ENCODE measurements around the gene ABCA1. TPM values are rescaled to one million over a fixed set of nuclear protein-coding genes. Genes with fewer than 3 reads are reported as not detected.

The ABCA1 gene
- total RNA-seq, 2 experiments from 2014 or later = 8.0 to 14.0 TPM

- Histone ChIP-seq H3K9me2 (ENCODE audit: insufficient read depth, low read length) (no peaks in the 10 kb centered on the region), H3K79me2 (ENCODE audit: insufficient read depth, low read depth, low read length) (no peaks in the 10 kb centered on the region), H3K36me3 (ENCODE audit: insufficient read depth, low read length) (no peaks in the 10 kb centered on the region), H2AFZ (ENCODE audit: low read length) (no peak overlapping the region), H4K20me1 (ENCODE audit: insufficient read depth, low read length) (no peaks in the 10 kb centered on the region), H3K4me3 (ENCODE audit: low read depth, low read length, poor library complexity, severe bottlenecking) (no peak overlapping the region), H3K9me3 (ENCODE audit: low read length) (no peaks in the 10 kb centered on the region), H3K27ac (ENCODE audit: low read depth, low read length, poor library complexity, severe bottlenecking) (no peak overlapping the region), H3K4me1 (ENCODE audit: insufficient read depth, low read length, poor library complexity, severe bottlenecking) (peaks cover 6% of the 10 kb centered on the region), H3K4me2 (ENCODE audit: low read length) (no peak overlapping the region)
- DNase-seq (ENCODE audit: low spot score) = no peak
- BruUV-seq (replicated peaks) = no TSS peak
- TF ChIP-seq EZH2phosphoT487 (IDR thresholded peaks at IDR 0.05; ENCODE audit: borderline replicate concordance, low read depth, low read length) = no peak
- TF ChIP-seq, protein P1, sequence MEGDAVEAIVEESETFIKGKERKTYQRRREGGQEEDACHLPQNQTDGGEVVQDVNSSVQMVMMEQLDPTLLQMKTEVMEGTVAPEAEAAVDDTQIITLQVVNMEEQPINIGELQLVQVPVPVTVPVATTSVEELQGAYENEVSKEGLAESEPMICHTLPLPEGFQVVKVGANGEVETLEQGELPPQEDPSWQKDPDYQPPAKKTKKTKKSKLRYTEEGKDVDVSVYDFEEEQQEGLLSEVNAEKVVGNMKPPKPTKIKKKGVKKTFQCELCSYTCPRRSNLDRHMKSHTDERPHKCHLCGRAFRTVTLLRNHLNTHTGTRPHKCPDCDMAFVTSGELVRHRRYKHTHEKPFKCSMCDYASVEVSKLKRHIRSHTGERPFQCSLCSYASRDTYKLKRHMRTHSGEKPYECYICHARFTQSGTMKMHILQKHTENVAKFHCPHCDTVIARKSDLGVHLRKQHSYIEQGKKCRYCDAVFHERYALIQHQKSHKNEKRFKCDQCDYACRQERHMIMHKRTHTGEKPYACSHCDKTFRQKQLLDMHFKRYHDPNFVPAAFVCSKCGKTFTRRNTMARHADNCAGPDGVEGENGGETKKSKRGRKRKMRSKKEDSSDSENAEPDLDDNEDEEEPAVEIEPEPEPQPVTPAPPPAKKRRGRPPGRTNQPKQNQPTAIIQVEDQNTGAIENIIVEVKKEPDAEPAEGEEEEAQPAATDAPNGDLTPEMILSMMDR (conservative IDR thresholded peaks at IDR 0.05; ENCODE audit: low read length) = no peak
- intact Hi-C loops (cut with micrococcal nuclease; ENCODE audit: unreplicated experiment) = no loop called here
- POLR2A ChIA-PET = interaction anchor here (0.6 to 1.3 kb wide), 3 partner anchors 23 to 176 kb away, joined by 3 read pairs; no protein-coding TSS in a partner anchor
- CTCF ChIA-PET (ENCODE audit: unreplicated experiment) = no interaction called here
Observed at GRCh38 chr9:104970271-104970987, 42.5 kb upstream of the ABCA1 start.

DNA sequence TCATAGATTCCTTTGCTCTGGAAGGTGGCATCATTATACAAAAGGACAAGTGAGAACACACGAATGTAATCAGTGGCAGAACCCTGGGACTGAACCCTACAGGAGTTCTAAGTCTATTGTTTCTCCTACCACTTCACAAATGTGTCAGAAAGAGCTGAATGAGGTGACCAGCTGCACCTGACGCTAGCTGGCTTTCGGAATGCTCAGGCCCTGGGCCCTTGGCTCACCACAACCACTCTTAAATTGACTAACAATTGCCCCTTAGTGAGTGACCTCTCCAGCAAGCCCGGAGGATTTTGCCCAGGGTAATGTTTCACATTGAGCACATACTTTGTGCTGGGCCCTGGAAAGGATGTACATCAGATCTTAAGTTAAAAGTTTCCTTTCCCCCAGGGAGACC is 41.2 kb upstream of the ABCA1 start:
- ChIA-PET CTCF (ENCODE audit: unreplicated experiment) (no interaction called here), POLR2A (interaction anchor here (0.7 to 2.2 kb wide), 5 partner anchors 17 to 511 kb away, joined by 3 to 15 read pairs (median 6); no protein-coding TSS in a partner anchor)
- Histone ChIP-seq H3K4me3 (ENCODE audit: low read depth, low read length, poor library complexity, severe bottlenecking) (no peak overlapping the region), H3K4me1 (ENCODE audit: insufficient read depth, low read length, poor library complexity, severe bottlenecking) (peaks cover 6% of the 10 kb centered on the region), H3K27ac (ENCODE audit: low read depth, low read length, poor library complexity, severe bottlenecking) (no peak overlapping the region), H3K4me2 (ENCODE audit: low read length) (no peak overlapping the region), H3K79me2 (ENCODE audit: insufficient read depth, low read depth, low read length) (no peaks in the 10 kb centered on the region), H3K9me3 (ENCODE audit: low read length) (no peaks in the 10 kb centered on the region), H4K20me1 (ENCODE audit: insufficient read depth, low read length) (no peaks in the 10 kb centered on the region), H3K36me3 (ENCODE audit: insufficient read depth, low read length) (no peaks in the 10 kb centered on the region), H2AFZ (ENCODE audit: low read length) (peak overlapping the region; percentile 80; the same call in 1 of the 2 replicates), H3K9me2 (ENCODE audit: insufficient read depth, low read length) (no peaks in the 10 kb centered on the region)
- no peak for TF ChIP-seq EZH2phosphoT487 (IDR thresholded peaks at IDR 0.05; ENCODE audit: borderline replicate concordance, low read depth, low read length)
- TF ChIP-seq, protein P1 (conservative IDR thresholded peaks at IDR 0.05; ENCODE audit: low read length) = no peak
- BruUV-seq (replicated peaks) = no TSS peak
- intact Hi-C loops (cut with micrococcal nuclease; ENCODE audit: unreplicated experiment) = loop anchor here (2.0 kb wide), 1 partner anchor 188 kb away; no protein-coding TSS in a partner anchor
- DNase-seq (ENCODE audit: low spot score) = no peak
